ENCODE data around the gene PPP6R2. TPM values are rescaled to one million over a fixed set of nuclear protein-coding genes. Genes with fewer than 3 reads are reported as not detected.

The PPP6R2 gene
- total RNA-seq (10 to 100 TPM; 48.1 to 70.0 TPM), polyA plus RNA-seq (10 to 100 TPM; 35.2 to 45.1 TPM)
- long read RNA-seq, donor 1, full-length matches to known transcripts = 4 of 12 reads
- long read RNA-seq, donor 1, partial matches to known transcripts = 8 of 12 reads
- long read RNA-seq, donor 1, other reads (novel, unspliced or antisense) = 0 of 12 reads
- long read RNA-seq, donor 2, partial matches to known transcripts = 5 of 6 reads
- long read RNA-seq, donor 2, other reads (novel, unspliced or antisense) = 0 of 6 reads
- long read RNA-seq, donor 3, partial matches to known transcripts = 0 of 1 reads
- long read RNA-seq, donor 3, other reads (novel, unspliced or antisense) = 0 of 1 reads
- long read RNA-seq, donor 4, partial matches to known transcripts = 0 of 3 reads
- long read RNA-seq, donor 4, other reads (novel, unspliced or antisense) = 0 of 3 reads
- long read RNA-seq, donor 5, full-length matches to known transcripts = 4 of 23 reads
- long read RNA-seq, donor 5, partial matches to known transcripts = 19 of 23 reads
- long read RNA-seq, donor 5, other reads (novel, unspliced or antisense) = 0 of 23 reads

GRCh38 chr22:50342651-50343540, at the start of gene PPP6R2:
TSS of gene PPP6R2 (plus strand) at chr22:50343327. CDS start at chr22:50393909, 50,582 bp downstream.
- WGBS, 2 donors = 1% methylated on average over 71 to 87 of the region's 87 CpGs
- TF ChIP-seq, protein P1, sequence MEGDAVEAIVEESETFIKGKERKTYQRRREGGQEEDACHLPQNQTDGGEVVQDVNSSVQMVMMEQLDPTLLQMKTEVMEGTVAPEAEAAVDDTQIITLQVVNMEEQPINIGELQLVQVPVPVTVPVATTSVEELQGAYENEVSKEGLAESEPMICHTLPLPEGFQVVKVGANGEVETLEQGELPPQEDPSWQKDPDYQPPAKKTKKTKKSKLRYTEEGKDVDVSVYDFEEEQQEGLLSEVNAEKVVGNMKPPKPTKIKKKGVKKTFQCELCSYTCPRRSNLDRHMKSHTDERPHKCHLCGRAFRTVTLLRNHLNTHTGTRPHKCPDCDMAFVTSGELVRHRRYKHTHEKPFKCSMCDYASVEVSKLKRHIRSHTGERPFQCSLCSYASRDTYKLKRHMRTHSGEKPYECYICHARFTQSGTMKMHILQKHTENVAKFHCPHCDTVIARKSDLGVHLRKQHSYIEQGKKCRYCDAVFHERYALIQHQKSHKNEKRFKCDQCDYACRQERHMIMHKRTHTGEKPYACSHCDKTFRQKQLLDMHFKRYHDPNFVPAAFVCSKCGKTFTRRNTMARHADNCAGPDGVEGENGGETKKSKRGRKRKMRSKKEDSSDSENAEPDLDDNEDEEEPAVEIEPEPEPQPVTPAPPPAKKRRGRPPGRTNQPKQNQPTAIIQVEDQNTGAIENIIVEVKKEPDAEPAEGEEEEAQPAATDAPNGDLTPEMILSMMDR (IDR thresholded peaks at IDR 0.05; ENCODE audit: control extremely low read depth, extremely low read depth) = no peak
- peaks cover 0 to 6% (median 0%) of the 10 kb centered on the region in 4 donors for H3K9me3 ChIP-seq (ENCODE audit: control insufficient read depth in 4 of 4, insufficient read depth in 3 of 4, low read length in 3 of 4)
- peak within 1 kb of the TSS in 1 of 2 donors; percentile 55 for H3K9ac ChIP-seq (ENCODE audit: insufficient read depth in 1 of 2, low read length in 2 of 2)
- H3K36me3 ChIP-seq (ENCODE audit: control insufficient read depth in 4 of 4, insufficient read depth in 4 of 4, low read length in 4 of 4) = peaks cover 0 to 5% (median 1%) of the 10 kb centered on the region in 4 donors
- ATAC-seq (ENCODE audit: insufficient read depth, low FRiP score) = peak; percentile 91
- peak within 1 kb of the TSS; percentile 81 to 87 for H3K27ac ChIP-seq (ENCODE audit: low read depth in 1 of 2, low read length in 1 of 2)
- peak within 1 kb of the TSS; percentile 78 for H3K4me3 ChIP-seq
- H3K4me1 ChIP-seq (ENCODE audit: control insufficient read depth in 5 of 5, insufficient read depth in 5 of 5, low read length in 5 of 5) = peaks cover 0 to 16% (median 5%) of the 10 kb centered on the region in 5 donors
- no peaks in the 10 kb centered on the region for H3K27me3 ChIP-seq (ENCODE audit: control insufficient read depth in 3 of 3, insufficient read depth in 3 of 3, low read length in 2 of 3)
- DNase-seq = peak; percentile 70 to 86 (median 78)

- TF ChIP-seq, protein P1 (IDR thresholded peaks at IDR 0.05; ENCODE audit: control extremely low read depth, extremely low read depth) = no peak
- peak; percentile 80 for ATAC-seq (ENCODE audit: insufficient read depth, low FRiP score)
- Histone ChIP-seq H3K27me3 (ENCODE audit: control insufficient read depth in 3 of 3, insufficient read depth in 3 of 3, low read length in 2 of 3) (no peaks in the 10 kb centered on the region), H3K36me3 (ENCODE audit: control insufficient read depth in 4 of 4, insufficient read depth in 4 of 4, low read length in 4 of 4) (peaks cover 0 to 25% (median 6%) of the 10 kb centered on the region in 4 donors), H3K4me1 (ENCODE audit: control insufficient read depth in 5 of 5, insufficient read depth in 5 of 5, low read length in 5 of 5) (peaks cover 0 to 37% (median 21%) of the 10 kb centered on the region in 5 donors), H3K9ac (ENCODE audit: insufficient read depth in 1 of 2, low read length in 2 of 2) (peak overlapping the region in 1 of 2 donors; percentile 37), H3K9me3 (ENCODE audit: control insufficient read depth in 4 of 4, insufficient read depth in 3 of 4, low read length in 3 of 4) (no peaks in the 10 kb centered on the region), H3K4me3 (no peak overlapping the region), H3K27ac (ENCODE audit: low read depth in 1 of 2, low read length in 1 of 2) (peak overlapping the region; percentile 51 to 96)
- peak; percentile 79 to 86 (median 81) for DNase-seq
- WGBS, 2 donors = 4 to 8% methylated on average over 29 to 42 of the region's 42 CpGs
Observed at GRCh38 chr22:50293441-50294318, 49.4 kb upstream of the PPP6R2 start.

DNA sequence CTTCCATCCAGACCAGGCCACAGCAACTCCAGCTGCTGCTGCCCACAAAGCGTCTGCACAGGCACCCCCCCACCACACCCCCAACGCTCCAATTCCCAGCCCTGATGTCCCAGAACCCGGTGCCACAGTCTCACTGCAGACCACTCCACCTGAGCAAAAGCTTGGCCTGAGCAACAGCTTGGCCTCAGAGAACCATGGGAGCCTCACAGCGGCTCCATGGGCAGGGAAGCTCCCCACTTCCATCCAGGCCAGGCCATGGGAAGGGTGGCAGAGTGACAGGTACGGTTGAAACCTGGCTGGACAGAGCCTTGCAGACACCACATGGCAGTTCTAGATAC, 48.8 kb upstream of the PPP6R2 start:
- H3K4me3 ChIP-seq = no peak overlapping the region
- H3K4me1 ChIP-seq (ENCODE audit: control insufficient read depth in 5 of 5, insufficient read depth in 5 of 5, low read length in 5 of 5) = peaks cover 0 to 39% (median 21%) of the 10 kb centered on the region in 5 donors
- peak overlapping the region; percentile 51 to 96 for H3K27ac ChIP-seq (ENCODE audit: low read depth in 1 of 2, low read length in 1 of 2)

More for the DNA sequence above, 48.8 kb upstream of the PPP6R2 start:
- DNase-seq (no peak), ATAC-seq (ENCODE audit: insufficient read depth, low FRiP score) (no peak)
- peaks cover 0 to 19% (median 2%) of the 10 kb centered on the region in 4 donors for H3K36me3 ChIP-seq (ENCODE audit: control insufficient read depth in 4 of 4, insufficient read depth in 4 of 4, low read length in 4 of 4)
- TF ChIP-seq, protein P1 (IDR thresholded peaks at IDR 0.05; ENCODE audit: control extremely low read depth, extremely low read depth) = no peak
- WGBS, 2 donors = 30 to 35% methylated on average over 5 of the region's 5 CpGs
- no peaks in the 10 kb centered on the region for H3K27me3 ChIP-seq (ENCODE audit: control insufficient read depth in 3 of 3, insufficient read depth in 3 of 3, low read length in 2 of 3)
- peak overlapping the region in 1 of 2 donors; percentile 37 for H3K9ac ChIP-seq (ENCODE audit: insufficient read depth in 1 of 2, low read length in 2 of 2)
- no peaks in the 10 kb centered on the region for H3K9me3 ChIP-seq (ENCODE audit: control insufficient read depth in 4 of 4, insufficient read depth in 3 of 4, low read length in 3 of 4)
